Esophagus squamous epithelium (tissue), 4 donors: ENCODE measurements around the gene BCAR1.

Experiments used
- CTCF ChIP-seq, 6 experiments: fragments of 450-650 bp in 4 of 6; fragments of 200-600 bp in 2 of 6; sonication (generic) in 2 of 6; IDR thresholded peaks; one replicate each; pipeline ENCODE4 v1.5.1; 2016 to 2019; ENCODE audit warnings: antibody characterized with exemption in 6 of 6, mild to moderate bottlenecking in 4 of 6, moderate library complexity in 4 of 6
- POLR2A ChIP-seq, 4 donors: fragments of 450-650 bp; IDR thresholded peaks; one replicate each; pipeline ENCODE4 v1.6.1; 2017; ENCODE audit warnings: antibody characterized with exemption in 4 of 4, mild to moderate bottlenecking in 4 of 4, moderate library complexity in 3 of 4

DNA sequence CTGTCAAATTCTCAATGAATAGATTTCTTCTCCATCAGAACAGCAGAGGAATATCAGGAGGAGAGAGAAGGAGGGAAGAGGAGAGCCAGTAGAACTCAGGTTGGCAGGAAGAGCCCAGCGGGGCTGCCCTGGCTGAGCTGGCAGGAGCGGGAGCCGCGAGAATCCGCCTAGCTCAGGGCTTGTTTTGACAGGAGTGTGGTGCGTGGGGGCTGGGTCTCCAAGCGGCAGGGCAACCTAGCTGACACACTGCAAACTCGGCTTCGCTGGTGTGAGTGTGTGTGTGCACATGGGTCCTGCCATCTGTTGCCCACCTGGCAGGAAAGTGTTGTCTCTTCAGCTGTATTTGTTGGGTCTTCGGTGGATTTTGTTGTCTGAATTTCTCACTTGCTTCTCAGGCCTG is 27.9 kb upstream of the BCAR1 start:
- no peak for TF ChIP-seq CTCF (IDR thresholded peaks at IDR 0.05)
- no peak for TF ChIP-seq POLR2A (IDR thresholded peaks at IDR 0.05)
